ENCODE measurements around the gene GPR17.

GPR17 gene

DNA sequence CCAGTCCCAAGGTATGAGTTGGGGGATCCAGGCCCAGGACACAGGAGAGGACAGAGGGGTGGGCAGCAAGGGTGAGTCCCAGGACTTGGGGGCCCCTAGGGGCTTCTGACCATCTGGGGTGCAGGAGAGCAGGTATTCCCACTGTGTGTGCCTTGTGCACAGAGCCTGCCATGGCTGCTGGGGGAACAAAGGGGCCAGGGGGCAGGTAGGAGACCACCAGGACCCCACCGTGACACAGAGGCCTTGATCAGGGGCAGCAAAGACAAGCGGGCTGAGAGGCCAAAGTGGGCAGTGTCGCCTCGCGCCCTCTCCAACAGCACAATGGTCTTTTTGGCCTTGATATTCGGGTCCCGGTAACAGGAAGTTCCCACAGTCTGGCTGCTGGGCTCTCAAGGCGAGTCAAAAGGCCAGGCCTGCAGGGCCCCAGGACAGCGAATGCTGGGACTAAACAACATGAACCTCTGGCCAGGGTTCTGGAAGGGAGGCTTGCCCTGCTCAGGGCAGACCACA lies 12.3 kb upstream of the GPR17 start:
- Histone ChIP-seq H3K4me1 (peaks cover 0 to 57% (median 39%) of the 10 kb centered on the region in 4 donors), H3K4me3 (no peak overlapping the region), H3K27me3 (no peaks in the 10 kb centered on the region), H3K9me3 (no peaks in the 10 kb centered on the region), H3K27ac (peak overlapping the region; percentile 10 to 48), H3K36me3 (peaks cover 0 to 6% (median 6%) of the 10 kb centered on the region in 3 donors)
- TF ChIP-seq, protein P1, sequence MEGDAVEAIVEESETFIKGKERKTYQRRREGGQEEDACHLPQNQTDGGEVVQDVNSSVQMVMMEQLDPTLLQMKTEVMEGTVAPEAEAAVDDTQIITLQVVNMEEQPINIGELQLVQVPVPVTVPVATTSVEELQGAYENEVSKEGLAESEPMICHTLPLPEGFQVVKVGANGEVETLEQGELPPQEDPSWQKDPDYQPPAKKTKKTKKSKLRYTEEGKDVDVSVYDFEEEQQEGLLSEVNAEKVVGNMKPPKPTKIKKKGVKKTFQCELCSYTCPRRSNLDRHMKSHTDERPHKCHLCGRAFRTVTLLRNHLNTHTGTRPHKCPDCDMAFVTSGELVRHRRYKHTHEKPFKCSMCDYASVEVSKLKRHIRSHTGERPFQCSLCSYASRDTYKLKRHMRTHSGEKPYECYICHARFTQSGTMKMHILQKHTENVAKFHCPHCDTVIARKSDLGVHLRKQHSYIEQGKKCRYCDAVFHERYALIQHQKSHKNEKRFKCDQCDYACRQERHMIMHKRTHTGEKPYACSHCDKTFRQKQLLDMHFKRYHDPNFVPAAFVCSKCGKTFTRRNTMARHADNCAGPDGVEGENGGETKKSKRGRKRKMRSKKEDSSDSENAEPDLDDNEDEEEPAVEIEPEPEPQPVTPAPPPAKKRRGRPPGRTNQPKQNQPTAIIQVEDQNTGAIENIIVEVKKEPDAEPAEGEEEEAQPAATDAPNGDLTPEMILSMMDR (IDR thresholded peaks at IDR 0.05) = no peak
- intact Hi-C loops (cut with DNase I; ENCODE audit: low total_unique reads) = loop anchor here (10.0 kb wide), 1 partner anchor 49 kb away; no protein-coding TSS in a partner anchor
- no peak for DNase-seq

DNA sequence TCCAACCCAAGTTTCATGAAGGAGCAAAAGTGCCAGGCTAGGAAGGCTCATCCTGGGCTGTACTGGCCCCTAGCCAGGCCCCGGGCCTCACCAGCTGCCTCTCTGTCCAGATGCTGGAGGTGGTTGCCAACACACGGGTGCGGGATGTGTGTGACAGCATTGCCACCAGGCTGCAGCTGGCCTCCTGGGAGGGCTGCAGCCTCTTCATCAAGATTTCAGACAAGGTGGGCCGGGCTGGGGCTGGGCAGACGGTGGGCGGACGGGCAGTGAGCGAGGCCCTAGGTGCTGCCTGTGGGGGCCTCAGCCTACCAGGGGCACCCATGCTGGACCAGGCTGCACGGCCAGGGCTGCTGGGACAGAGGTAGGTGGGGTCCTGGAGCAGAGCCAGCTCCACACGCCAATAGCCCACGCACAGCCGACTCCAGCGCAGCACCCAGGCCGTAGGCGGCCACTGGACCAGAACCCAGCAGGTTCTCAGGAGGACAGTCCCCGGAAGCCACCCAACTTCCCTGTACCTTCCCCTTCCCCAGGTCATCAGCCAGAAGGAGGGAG lies 11.8 kb upstream of the GPR17 start:
- Histone ChIP-seq H3K27me3 (no peaks in the 10 kb centered on the region), H3K27ac (peak overlapping the region; percentile 10 to 48), H3K4me3 (no peak overlapping the region), H3K4me1 (peaks cover 0 to 57% (median 40%) of the 10 kb centered on the region in 4 donors), H3K36me3 (peaks cover 0 to 12% (median 11%) of the 10 kb centered on the region in 3 donors), H3K9me3 (no peaks in the 10 kb centered on the region)
- TF ChIP-seq, protein P1 (IDR thresholded peaks at IDR 0.05) = no peak
- no peak for DNase-seq
- intact Hi-C loops (cut with DNase I; ENCODE audit: low total_unique reads) = loop anchor here (10.0 kb wide), 1 partner anchor 49 kb away; no protein-coding TSS in a partner anchor

DNA sequence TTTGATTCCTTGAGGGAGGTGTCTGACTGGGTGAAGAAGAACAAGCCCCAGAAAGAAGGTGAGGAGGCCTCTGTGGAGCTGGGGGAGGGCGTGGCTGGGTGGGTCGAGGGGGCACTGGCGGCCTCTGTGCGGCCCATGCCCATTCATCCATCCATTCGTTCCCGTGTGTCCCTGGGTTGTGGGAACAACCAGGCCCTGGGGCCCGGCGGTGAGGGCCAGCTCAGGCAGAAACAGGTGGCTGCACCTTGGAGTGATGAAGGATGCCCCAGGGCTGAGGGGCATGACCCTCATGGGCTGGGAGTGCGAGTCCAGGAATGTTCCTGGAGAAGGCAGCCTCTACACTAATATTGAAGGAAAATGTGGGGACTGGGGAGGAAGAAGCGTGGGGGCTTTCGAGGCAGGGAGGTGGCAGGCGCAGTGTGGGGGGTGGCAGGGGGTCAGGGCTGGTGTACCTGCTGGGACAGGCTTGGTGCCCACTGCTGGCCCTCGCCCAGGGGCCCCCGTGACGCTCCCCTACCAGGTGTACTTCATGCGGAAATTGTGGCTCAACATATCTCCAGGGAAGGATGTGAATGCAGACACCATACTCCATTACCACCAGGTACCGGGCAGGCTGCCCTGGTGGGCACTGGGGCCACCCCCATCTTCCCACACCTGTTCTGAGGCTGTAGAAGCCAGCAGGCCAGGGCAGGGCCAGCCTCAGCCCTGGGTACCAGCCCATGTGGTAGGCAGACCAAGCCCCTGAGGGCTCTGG lies 11.2 kb upstream of the GPR17 start:
- H3K4me1 ChIP-seq = peaks cover 0 to 57% (median 40%) of the 10 kb centered on the region in 4 donors
- intact Hi-C loops (cut with DNase I; ENCODE audit: low total_unique reads) = loop anchor here (5.0 to 10.0 kb wide), 3 partner anchors 50 to 128 kb away; partner anchors contain the start of gene IWS1

DNA sequence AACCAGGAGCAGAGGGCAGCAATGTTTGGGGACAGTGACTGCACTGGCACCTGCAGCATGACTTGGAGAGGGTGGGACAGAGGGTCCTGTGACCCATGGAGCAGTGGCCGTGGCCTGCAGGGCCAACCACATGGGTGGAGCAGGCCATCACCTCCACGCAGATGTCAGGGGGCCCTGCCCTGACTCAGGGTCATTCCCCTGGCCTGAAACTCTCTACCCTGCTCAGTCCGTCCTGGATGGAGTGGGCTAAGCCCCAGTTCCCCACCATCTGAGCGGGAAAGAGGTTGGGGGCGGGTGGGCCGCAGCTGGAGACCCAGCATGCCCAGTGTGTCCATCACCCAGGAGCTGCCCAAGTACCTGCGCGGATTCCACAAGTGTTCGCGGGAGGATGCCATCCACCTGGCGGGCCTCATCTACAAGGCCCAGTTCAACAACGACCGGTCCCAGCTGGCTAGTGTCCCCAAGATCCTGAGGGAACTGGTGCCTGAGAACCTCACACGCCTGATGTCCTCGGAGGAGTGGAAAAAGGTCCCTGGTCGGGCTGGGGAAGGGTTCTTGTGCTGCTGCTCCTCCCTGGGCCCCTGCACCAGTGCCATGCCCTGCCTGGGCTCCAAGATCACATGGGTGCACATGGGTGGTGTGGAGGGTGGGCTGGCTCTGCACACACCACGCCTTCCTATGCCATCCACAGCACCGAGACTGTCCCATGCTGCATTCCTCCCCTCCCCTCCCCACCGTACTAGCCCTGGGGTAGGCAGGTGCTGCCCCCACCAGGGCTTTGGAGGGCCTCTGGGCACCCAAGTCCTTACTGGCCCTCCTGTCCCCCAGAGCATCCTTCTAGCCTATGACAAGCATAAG lies 10.3 kb upstream of the GPR17 start:
- H3K27ac ChIP-seq = peak overlapping the region; percentile 22 to 81
- TF ChIP-seq, protein P1 (IDR thresholded peaks at IDR 0.05) = no peak
- no peak overlapping the region for H3K4me3 ChIP-seq
- H3K27me3 ChIP-seq = no peaks in the 10 kb centered on the region
- no peak for DNase-seq
- H3K4me1 ChIP-seq = peaks cover 0 to 57% (median 40%) of the 10 kb centered on the region in 4 donors
- no peaks in the 10 kb centered on the region for H3K9me3 ChIP-seq
- intact Hi-C loops (cut with DNase I; ENCODE audit: low total_unique reads) = loop anchor here (5.0 to 10.0 kb wide), 3 partner anchors 51 to 128 kb away; partner anchors contain the start of gene IWS1
- peaks cover 10 to 26% (median 23%) of the 10 kb centered on the region in 3 donors for H3K36me3 ChIP-seq

More for the DNA sequence above, 11.2 kb upstream of the GPR17 start:
- DNase-seq = no peak
- Histone ChIP-seq H3K36me3 (peaks cover 2 to 18% (median 17%) of the 10 kb centered on the region in 3 donors), H3K4me3 (no peak overlapping the region), H3K27me3 (no peaks in the 10 kb centered on the region), H3K27ac (peak overlapping the region; percentile 10 to 48), H3K9me3 (no peaks in the 10 kb centered on the region)
- TF ChIP-seq, protein P1 (IDR thresholded peaks at IDR 0.05) = no peak

Measured in tibial artery (tissue), 4 donors.